Breast epithelium (tissue), 3 donors: Measurements from ENCODE around the gene CSK.
A peak's percentile ranks its signal among the peaks of the same experiment; 100 is the strongest.

Source experiments
- POLR2A ChIP-seq: fragments of 450-650 bp; IDR thresholded peaks from one replicate; pipeline ENCODE4 v1.6.1; 2016; ENCODE audit warnings: antibody characterized with exemption, mild to moderate bottlenecking, moderate library complexity
- POLR2AphosphoS5 ChIP-seq, 3 donors: sonication (generic); formaldehyde crosslinking; IDR thresholded peaks; one replicate each; pipeline ENCODE4 v1.6.1; 2017; ENCODE audit warnings: antibody characterized with exemption in 3 of 3

DNA sequence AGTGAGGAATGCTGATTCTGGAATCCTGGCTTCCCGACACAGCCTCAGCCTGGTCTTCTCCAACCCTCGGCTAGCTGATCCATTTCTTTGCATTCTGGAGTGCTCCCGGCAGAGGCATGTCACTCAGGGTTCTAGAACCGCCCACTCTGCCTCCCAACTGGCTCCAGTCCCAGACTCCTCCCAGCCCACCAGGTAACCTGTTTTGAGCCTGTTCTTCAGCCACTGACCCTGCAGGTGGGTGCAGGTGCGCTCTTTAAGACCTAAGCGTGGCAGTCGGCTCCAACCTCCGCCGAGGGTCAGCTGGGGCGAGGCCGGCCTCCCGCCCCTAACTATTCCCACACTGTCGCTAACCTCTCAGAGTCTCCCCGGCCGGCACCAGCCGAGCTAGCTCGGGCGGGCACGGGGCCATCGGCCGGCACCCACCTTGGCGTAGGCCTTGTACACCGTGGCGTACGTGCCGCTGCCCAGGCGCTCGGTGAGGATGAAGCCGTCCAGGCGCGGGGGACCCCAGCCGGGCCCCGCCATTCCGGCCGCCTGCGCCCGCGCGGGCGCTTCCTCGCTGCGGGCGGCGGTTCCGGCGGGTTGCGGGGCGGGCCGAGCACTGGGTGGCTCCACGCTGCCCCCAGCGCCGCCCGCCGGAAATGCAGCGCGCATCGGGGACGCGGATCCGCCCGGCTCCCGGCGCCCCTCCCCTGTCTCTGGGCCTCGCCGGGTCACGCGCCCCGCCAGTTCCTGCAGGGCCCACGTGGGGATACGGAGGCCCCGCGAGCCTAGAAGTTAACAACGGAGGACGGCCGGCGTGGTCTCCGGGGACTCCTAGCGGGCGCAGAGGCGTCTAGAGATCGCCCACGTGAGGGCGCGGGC is 60.9 kb downstream of the CSK start, which contains the start of gene ULK3:
- TF ChIP-seq POLR2A (no peak), POLR2AphosphoS5 (IDR thresholded peaks at IDR 0.05) (peak; percentile 49 to 67 (median 59))
